Activated CD4-positive, alpha-beta T cell treated with anti-CD3 and anti-CD28 coated beads, Interleukin-2, Interleukin-6, amounts not matched to agents 100 ng/mL and 50 ng/mL, durations not matched to agents 16 hours and 8 hours (primary cell): ENCODE measurements around the gene FBXO42.

Experiments used
- DNase-seq: peaks from one replicate; pipeline ENCODE4 v3.0.0-alpha.2; 2020

FBXO42 gene

DNA sequence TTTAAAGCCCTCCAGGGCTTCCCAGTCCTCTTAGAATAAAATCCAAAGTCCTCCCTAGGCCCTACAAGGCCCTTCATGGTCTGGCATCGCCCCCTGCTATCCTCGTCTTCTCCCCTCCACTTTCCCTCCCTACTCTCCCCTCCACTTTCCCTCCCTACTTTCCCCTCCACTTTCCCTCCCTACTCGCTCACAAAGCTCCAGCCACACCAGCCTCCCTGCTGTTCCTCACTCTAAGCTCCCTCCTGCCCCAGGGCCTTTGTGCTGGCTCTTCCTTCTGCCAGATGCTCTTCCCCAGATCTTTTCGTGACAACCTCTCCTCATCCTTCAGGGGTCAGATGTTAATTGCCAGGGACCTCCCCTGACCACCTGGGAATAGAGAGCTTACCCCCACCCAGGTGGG, 152.6 kb downstream of the FBXO42 start:
- DNase-seq, result no peak

DNA sequence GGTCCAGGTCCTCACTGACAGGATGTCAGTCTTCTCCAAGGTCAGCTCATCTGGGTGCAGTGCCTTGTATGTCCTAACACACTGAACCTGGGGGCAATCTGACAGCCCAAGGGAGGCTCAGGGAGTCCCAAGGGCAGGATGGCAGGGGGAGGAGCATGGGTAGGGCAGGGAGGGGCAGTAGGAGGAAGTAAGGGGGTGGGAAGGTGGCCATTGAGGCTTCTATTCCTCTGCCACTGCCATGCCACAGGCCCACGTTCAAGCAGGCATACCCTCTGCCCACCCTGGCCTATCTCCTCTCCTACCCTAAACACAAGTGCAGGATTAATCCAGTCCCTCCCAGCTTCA, 153.2 kb downstream of the FBXO42 start:
- DNase-seq, result no peak

DNA sequence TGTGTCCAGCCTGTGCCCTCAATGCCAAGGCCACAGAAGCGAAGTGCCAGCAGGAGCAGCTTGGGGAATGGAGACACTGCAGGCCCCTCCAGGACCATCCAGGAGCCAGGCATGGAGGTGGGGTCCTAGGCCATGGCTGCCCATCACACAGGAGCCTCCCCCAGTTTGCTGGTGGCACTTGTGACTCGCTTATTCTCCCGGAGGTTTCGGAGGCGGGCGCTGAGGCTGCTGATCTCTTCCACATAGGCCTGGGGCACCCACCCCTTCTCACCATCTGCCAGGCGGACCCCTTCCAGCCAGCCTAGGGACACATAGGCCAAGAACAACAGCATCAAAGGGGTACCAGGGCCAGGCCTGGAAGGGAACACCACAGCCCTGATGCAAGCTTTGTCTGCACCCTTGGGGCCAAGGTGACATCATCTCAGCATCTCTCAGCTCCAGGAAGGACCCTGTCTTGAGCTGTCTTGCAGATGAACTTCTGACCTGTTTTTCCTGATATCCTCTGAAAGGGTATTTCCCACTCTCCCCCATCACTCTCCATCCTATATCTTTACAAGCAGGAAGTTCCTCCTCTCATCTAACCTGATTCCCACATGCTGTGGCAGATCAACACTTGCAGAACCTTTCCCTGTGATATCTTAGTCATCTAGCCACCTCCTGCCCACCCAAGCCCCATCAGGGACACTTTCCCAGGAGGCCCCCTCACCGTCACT, 153.7 kb downstream of the FBXO42 start:
- DNase-seq, result no peak

DNA sequence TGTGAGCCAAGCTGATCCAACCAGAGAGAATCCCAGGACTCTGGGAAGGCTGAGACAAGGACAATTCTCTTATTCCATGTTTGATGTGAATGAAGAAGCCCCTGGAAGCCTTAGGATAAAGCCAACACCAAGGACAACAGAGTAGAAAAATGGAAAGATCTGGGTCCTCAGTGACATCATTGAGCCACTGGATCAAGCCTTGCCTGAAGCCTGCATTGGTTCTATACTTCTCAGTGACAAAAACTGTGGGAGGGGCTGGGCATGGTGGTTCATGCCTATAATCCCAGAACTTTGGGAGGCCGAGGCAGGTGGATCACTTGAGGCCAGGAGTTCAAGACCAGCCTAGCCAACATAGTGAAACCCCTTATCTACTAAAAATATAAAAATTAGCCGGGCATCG, 155.4 kb downstream of the FBXO42 start:
- no peak for DNase-seq
